Activated CD4-positive, alpha-beta T cell treated with anti-CD3 and anti-CD28 coated beads, Interleukin-2, amount 10 ng/mL, durations not matched to agents 7 days and 5 days (primary cell): ENCODE data around the gene PROM2. TPM values are rescaled to one million over a fixed set of nuclear protein-coding genes. Genes with fewer than 3 reads are reported as not detected.
"Not testable (repeated sequence)": the region's sequence is repeated elsewhere in the genome, so short reads cannot be mapped to it uniquely, and the experiment has no call there.

ENCODE experiments used
- CTCF ChIA-PET: fragments of 350-600 bp; sonication (Branson Sonifier 250); formaldehyde crosslinking; loops from one replicate; lab custom pipeline; 2021; ENCODE audit warnings: antibody characterized with exemption; lab: Charles Lee
- POLR2A ChIA-PET: fragments of 350-600 bp; sonication (Branson Sonifier 250); formaldehyde crosslinking; loops from one replicate; lab custom pipeline; 2021; ENCODE audit warnings: antibody characterized with exemption; lab: Charles Lee
- DNase-seq: peaks from one replicate; pipeline ENCODE4 v3.0.0-alpha.2; 2020
- H3K27ac Mint-ChIP-seq: one replicate; pipeline ENCODE4 v1.8.0; 2021; ENCODE audit warnings: mild to moderate bottlenecking, moderate library complexity, mixed read lengths
- H3K27me3 Mint-ChIP-seq: one replicate; pipeline ENCODE4 v1.8.0; 2021; ENCODE audit warnings: mixed read lengths
- H3K36me3 Mint-ChIP-seq: one replicate; pipeline ENCODE4 v1.8.0; 2021; ENCODE audit warnings: low read depth, mixed read lengths
- H3K4me1 Mint-ChIP-seq: one replicate; pipeline ENCODE4 v1.8.0; 2021; ENCODE audit warnings: mixed read lengths
- H3K4me3 Mint-ChIP-seq: one replicate; pipeline ENCODE4 v1.8.0; 2021; ENCODE audit warnings: mild to moderate bottlenecking, moderate library complexity, mixed read lengths
- H3K9me3 Mint-ChIP-seq: one replicate; pipeline ENCODE4 v1.8.0; 2021; ENCODE audit warnings: mixed read lengths
- total RNA-seq, 2 experiments: library from RNA; stranded (reverse); gene quantifications; one replicate each; pipeline ENCODE4 v1.2.3, GENCODE V29; 2021

Gene PROM2
- total RNA-seq = under 1 TPM; 0.08 to 0.42 TPM

GRCh38 chr2:95274291-95275150, at the start of gene PROM2:
PROM2 (plus strand) TSS chr2:95274449; CDS start chr2:95274586, 137 bp downstream.
- DNase-seq = no peak
- POLR2A ChIA-PET = no interaction called here
- no peaks in the 10 kb centered on the region for H3K4me1 Mint-ChIP-seq

GRCh38 chr2:95225658-95226057, 48.6 kb upstream of the PROM2 start:
- DNase-seq = no peak
- POLR2A ChIA-PET = no interaction called here
- H3K36me3 Mint-ChIP-seq = peaks cover 5% of the 10 kb centered on the region
- H3K27me3 Mint-ChIP-seq = no peaks in the 10 kb centered on the region
- H3K9me3 Mint-ChIP-seq = peaks cover 40% of the 10 kb centered on the region
- no peak overlapping the region for H3K4me3 Mint-ChIP-seq
- H3K27ac Mint-ChIP-seq = no peak overlapping the region
- CTCF ChIA-PET = interaction anchor here (0.9 kb wide), 1 partner anchor 11 kb away, joined by 3 read pairs; no protein-coding TSS in a partner anchor
- no peaks in the 10 kb centered on the region for H3K4me1 Mint-ChIP-seq

More at GRCh38 chr2:95274291-95275150, at the start of gene PROM2:
- Mint-ChIP-seq H3K36me3 (no peaks in the 10 kb centered on the region), H3K4me3 (no peak within 1 kb of the TSS), H3K27me3 (no peaks in the 10 kb centered on the region), H3K9me3 (no peaks in the 10 kb centered on the region), H3K27ac (peak within 1 kb of the TSS; percentile 13)
- CTCF ChIA-PET = no interaction called here

GRCh38 chr2:95231723-95232122, 42.5 kb upstream of the PROM2 start:
- Mint-ChIP-seq H3K36me3 (no peaks in the 10 kb centered on the region), H3K27ac (no peak overlapping the region), H3K27me3 (no peaks in the 10 kb centered on the region), H3K9me3 (peaks cover 12% of the 10 kb centered on the region), H3K4me3 (no peak overlapping the region), H3K4me1 (no peaks in the 10 kb centered on the region)
- ChIA-PET CTCF (interaction anchor here (1.0 to 1.4 kb wide), 2 partner anchors 43 to 109 kb away, joined by 3 to 4 read pairs; partner anchors contain the start of gene MRPS5), POLR2A (no interaction called here)
- peak; percentile 17 for DNase-seq

GRCh38 chr2:95232232-95232631, 42.0 kb upstream of the PROM2 start:
- Mint-ChIP-seq H3K4me1 (no peaks in the 10 kb centered on the region), H3K9me3 (peaks cover 12% of the 10 kb centered on the region), H3K27ac (no peak overlapping the region), H3K27me3 (no peaks in the 10 kb centered on the region), H3K4me3 (no peak overlapping the region), H3K36me3 (no peaks in the 10 kb centered on the region)
- ChIA-PET CTCF (interaction anchor here (1.0 to 1.4 kb wide), 2 partner anchors 44 to 110 kb away, joined by 3 to 4 read pairs; partner anchors contain the start of gene MRPS5), POLR2A (no interaction called here)
- DNase-seq = no peak

- Mint-ChIP-seq H3K4me1 (no peaks in the 10 kb centered on the region), H3K4me3 (no peak overlapping the region), H3K27ac (no peak overlapping the region), H3K9me3 (peaks cover 18% of the 10 kb centered on the region), H3K36me3 (no peaks in the 10 kb centered on the region), H3K27me3 (no peaks in the 10 kb centered on the region)
- POLR2A ChIA-PET = no interaction called here
- no peak for DNase-seq
- CTCF ChIA-PET = no interaction called here
Measured at GRCh38 chr2:95234286-95234785, 39.9 kb upstream of the PROM2 start.

- H3K27me3 Mint-ChIP-seq = no peaks in the 10 kb centered on the region
- POLR2A ChIA-PET = no interaction called here
Measured at GRCh38 chr2:95234816-95235215, 39.4 kb upstream of the PROM2 start.

GRCh38 chr2:95238131-95238530, 36.1 kb upstream of the PROM2 start:
- Mint-ChIP-seq H3K4me1 (no peaks in the 10 kb centered on the region), H3K27ac (no peak overlapping the region), H3K27me3 (no peaks in the 10 kb centered on the region), H3K36me3 (peaks cover 3% of the 10 kb centered on the region), H3K4me3 (no peak overlapping the region), H3K9me3 (peaks cover 41% of the 10 kb centered on the region)
- CTCF ChIA-PET = interaction anchor here (1.1 kb wide), 1 partner anchor 15 kb away, joined by 3 read pairs; no protein-coding TSS in a partner anchor
- POLR2A ChIA-PET = no interaction called here
- DNase-seq = no peak

More at GRCh38 chr2:95234816-95235215, 39.4 kb upstream of the PROM2 start:
- CTCF ChIA-PET = no interaction called here
- no peaks in the 10 kb centered on the region for H3K36me3 Mint-ChIP-seq
- no peak overlapping the region for H3K27ac Mint-ChIP-seq
- H3K4me1 Mint-ChIP-seq = no peaks in the 10 kb centered on the region
- peaks cover 19% of the 10 kb centered on the region for H3K9me3 Mint-ChIP-seq
- no peak overlapping the region for H3K4me3 Mint-ChIP-seq
- no peak for DNase-seq

GRCh38 chr2:95240091-95240490, 34.2 kb upstream of the PROM2 start:
- ChIA-PET CTCF (interaction anchor here (0.8 kb wide), 1 partner anchor 23 kb away, joined by 5 read pairs; no protein-coding TSS in a partner anchor), POLR2A (no interaction called here)
- H3K27me3 Mint-ChIP-seq = no peaks in the 10 kb centered on the region
- H3K27ac Mint-ChIP-seq = no peak overlapping the region
- DNase-seq = no peak
- H3K36me3 Mint-ChIP-seq = peaks cover 3% of the 10 kb centered on the region
- no peaks in the 10 kb centered on the region for H3K4me1 Mint-ChIP-seq
- H3K9me3 Mint-ChIP-seq = peaks cover 43% of the 10 kb centered on the region
- H3K4me3 Mint-ChIP-seq = no peak overlapping the region

GRCh38 chr2:95240556-95240955, 33.7 kb upstream of the PROM2 start:
- H3K4me3 Mint-ChIP-seq = no peak overlapping the region
- peaks cover 43% of the 10 kb centered on the region for H3K9me3 Mint-ChIP-seq
- DNase-seq = no peak
- ChIA-PET POLR2A (no interaction called here), CTCF (interaction anchor here (0.8 kb wide), 1 partner anchor 24 kb away, joined by 5 read pairs; no protein-coding TSS in a partner anchor)
- peaks cover 3% of the 10 kb centered on the region for H3K36me3 Mint-ChIP-seq
- H3K27ac Mint-ChIP-seq = no peak overlapping the region
- no peaks in the 10 kb centered on the region for H3K4me1 Mint-ChIP-seq
- no peaks in the 10 kb centered on the region for H3K27me3 Mint-ChIP-seq

GRCh38 chr2:95242084-95242483, 32.2 kb upstream of the PROM2 start:
- DNase-seq, H3K36me3 Mint-ChIP-seq, H3K27me3 Mint-ChIP-seq, H3K4me1 Mint-ChIP-seq, POLR2A ChIA-PET, H3K27ac Mint-ChIP-seq, H3K4me3 Mint-ChIP-seq, CTCF ChIA-PET: not testable (repeated sequence)
- H3K9me3 Mint-ChIP-seq = peaks cover 37% of the 10 kb centered on the region

GRCh38 chr2:95258271-95258670, 16.0 kb upstream of the PROM2 start:
- H3K27me3 Mint-ChIP-seq = no peaks in the 10 kb centered on the region
- DNase-seq = no peak
- peaks cover 4% of the 10 kb centered on the region for H3K36me3 Mint-ChIP-seq
- no peak overlapping the region for H3K27ac Mint-ChIP-seq
- H3K9me3 Mint-ChIP-seq = peaks cover 11% of the 10 kb centered on the region
- H3K4me3 Mint-ChIP-seq = no peak overlapping the region
- ChIA-PET CTCF (no interaction called here), POLR2A (no interaction called here)
- H3K4me1 Mint-ChIP-seq = no peaks in the 10 kb centered on the region

- ChIA-PET CTCF (no interaction called here), POLR2A (no interaction called here)
- Mint-ChIP-seq H3K9me3 (peaks cover 11% of the 10 kb centered on the region), H3K4me1 (no peaks in the 10 kb centered on the region), H3K36me3 (peaks cover 4% of the 10 kb centered on the region), H3K4me3 (no peak overlapping the region), H3K27ac (no peak overlapping the region), H3K27me3 (no peaks in the 10 kb centered on the region)
- DNase-seq = no peak
Measured at GRCh38 chr2:95260028-95261023, 13.9 kb upstream of the PROM2 start.
